Neural cell (in vitro differentiated cells): Measurements from ENCODE around the gene SLX4.

Experiments
- CTCF ChIP-seq: fragments of 450-650 bp; IDR thresholded peaks from 2 replicates; pipeline ENCODE4 v1.5.1; 2014; ENCODE audit warnings: antibody characterized with exemption, mild to moderate bottlenecking, moderate library complexity; ENCODE audit not compliant: poor library complexity, severe bottlenecking
- EP300 ChIP-seq: fragments of 450-650 bp; conservative IDR thresholded peaks from 2 replicates; pipeline ENCODE4 v1.6.1; 2014; ENCODE audit warnings: antibody characterized with exemption, mild to moderate bottlenecking, moderate library complexity; ENCODE audit not compliant: poor library complexity, severe bottlenecking
- TAF1 ChIP-seq: IDR thresholded peaks from 2 replicates; pipeline ENCODE4 v1.6.1; 2012; ENCODE audit warnings: low read depth

GRCh38 chr16:3574195-3574594 lies 37.2 kb downstream of the SLX4 start:
- TF ChIP-seq EP300 (no peak), CTCF (no peak), TAF1 (no peak)
